ENCODE data around the gene ABLIM3.

GRCh38 chr5:149198148-149198547 is 56.9 kb downstream of the ABLIM3 start:
- TF ChIP-seq POLR2A (IDR thresholded peaks at IDR 0.05): no peak
- TF ChIP-seq, protein P1, sequence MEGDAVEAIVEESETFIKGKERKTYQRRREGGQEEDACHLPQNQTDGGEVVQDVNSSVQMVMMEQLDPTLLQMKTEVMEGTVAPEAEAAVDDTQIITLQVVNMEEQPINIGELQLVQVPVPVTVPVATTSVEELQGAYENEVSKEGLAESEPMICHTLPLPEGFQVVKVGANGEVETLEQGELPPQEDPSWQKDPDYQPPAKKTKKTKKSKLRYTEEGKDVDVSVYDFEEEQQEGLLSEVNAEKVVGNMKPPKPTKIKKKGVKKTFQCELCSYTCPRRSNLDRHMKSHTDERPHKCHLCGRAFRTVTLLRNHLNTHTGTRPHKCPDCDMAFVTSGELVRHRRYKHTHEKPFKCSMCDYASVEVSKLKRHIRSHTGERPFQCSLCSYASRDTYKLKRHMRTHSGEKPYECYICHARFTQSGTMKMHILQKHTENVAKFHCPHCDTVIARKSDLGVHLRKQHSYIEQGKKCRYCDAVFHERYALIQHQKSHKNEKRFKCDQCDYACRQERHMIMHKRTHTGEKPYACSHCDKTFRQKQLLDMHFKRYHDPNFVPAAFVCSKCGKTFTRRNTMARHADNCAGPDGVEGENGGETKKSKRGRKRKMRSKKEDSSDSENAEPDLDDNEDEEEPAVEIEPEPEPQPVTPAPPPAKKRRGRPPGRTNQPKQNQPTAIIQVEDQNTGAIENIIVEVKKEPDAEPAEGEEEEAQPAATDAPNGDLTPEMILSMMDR (IDR thresholded peaks at IDR 0.05): no peak

Measured in thyroid gland (tissue), 4 donors.